ENCODE results near the gene CPXM2.

DNA sequence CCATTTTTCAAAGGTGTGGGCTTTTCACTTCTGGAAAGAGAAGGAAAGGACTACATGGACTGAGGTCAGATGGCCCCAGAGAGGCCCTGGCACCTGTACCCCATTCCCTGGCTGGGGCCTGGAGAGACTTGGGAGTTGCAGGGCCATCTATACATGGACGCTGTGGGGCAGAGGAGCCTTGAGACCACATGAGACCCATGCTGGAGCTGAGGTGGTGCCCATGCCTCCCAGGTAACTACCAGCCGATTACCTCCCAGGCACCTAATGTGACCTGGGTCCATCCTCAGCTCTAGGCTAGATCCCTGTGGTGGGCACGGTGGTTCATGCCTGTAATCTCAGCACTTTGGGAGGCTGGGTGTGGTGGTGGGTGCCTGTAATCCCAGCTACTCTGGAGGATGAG lies 144.2 kb downstream of the CPXM2 start:
- TF ChIP-seq EZH2phosphoT487 (IDR thresholded peaks at IDR 0.05; ENCODE audit: low read depth, severe bottlenecking, unreplicated experiment) (no peak), EZH2 (IDR thresholded peaks at IDR 0.05; ENCODE audit: borderline replicate concordance) (no peak)
- TF ChIP-seq, protein P1, sequence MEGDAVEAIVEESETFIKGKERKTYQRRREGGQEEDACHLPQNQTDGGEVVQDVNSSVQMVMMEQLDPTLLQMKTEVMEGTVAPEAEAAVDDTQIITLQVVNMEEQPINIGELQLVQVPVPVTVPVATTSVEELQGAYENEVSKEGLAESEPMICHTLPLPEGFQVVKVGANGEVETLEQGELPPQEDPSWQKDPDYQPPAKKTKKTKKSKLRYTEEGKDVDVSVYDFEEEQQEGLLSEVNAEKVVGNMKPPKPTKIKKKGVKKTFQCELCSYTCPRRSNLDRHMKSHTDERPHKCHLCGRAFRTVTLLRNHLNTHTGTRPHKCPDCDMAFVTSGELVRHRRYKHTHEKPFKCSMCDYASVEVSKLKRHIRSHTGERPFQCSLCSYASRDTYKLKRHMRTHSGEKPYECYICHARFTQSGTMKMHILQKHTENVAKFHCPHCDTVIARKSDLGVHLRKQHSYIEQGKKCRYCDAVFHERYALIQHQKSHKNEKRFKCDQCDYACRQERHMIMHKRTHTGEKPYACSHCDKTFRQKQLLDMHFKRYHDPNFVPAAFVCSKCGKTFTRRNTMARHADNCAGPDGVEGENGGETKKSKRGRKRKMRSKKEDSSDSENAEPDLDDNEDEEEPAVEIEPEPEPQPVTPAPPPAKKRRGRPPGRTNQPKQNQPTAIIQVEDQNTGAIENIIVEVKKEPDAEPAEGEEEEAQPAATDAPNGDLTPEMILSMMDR (IDR thresholded peaks at IDR 0.05; ENCODE audit: poor library complexity), result no peak
